MM.1S (cell line): Measurements from ENCODE around the gene KRTAP4-1.

ENCODE experiments used
- EZH2 ChIP-seq: fragments of 300-600 bp; sonication (generic); optimal IDR thresholded peaks from 2 replicates; pipeline ENCODE3; 2017; ENCODE audit warnings: low read depth, mild to moderate bottlenecking, antibody characterized with exemption, low read length, mixed read lengths
- EZH2phosphoT487 ChIP-seq: fragments of 300-600 bp; sonication (generic); IDR thresholded peaks from 2 replicates; pipeline ENCODE4 v1.6.1; 2018; ENCODE audit warnings: antibody characterized with exemption, low read length
- TF ChIP-seq, protein P1 (sequence below): fragments of 300-600 bp; sonication (generic); IDR thresholded peaks from 2 replicates; pipeline ENCODE4 v1.5.1; 2016; ENCODE audit warnings: antibody characterized with exemption, low read length, mixed read lengths

DNA sequence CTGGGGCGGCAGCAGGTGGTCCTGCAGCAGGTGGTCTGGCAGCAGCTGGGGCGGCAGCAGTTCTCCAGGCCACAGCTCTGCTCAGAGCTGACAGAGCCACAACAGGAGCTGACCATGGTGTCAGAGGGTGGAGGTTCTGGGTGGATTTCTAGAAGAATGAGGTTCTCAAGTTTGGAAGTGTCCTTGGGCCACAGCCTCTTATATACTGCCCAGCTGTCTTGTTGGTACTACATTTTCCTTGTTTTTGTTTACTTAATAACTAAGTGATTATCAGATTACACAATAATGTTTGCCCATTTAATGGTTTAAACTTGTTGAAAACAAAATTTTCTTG, 35.1 kb downstream of the KRTAP4-1 start, which contains the start of gene KRTAP4-5:
- TF ChIP-seq EZH2phosphoT487 (no peak), EZH2 (no peak)
- TF ChIP-seq, protein P1, sequence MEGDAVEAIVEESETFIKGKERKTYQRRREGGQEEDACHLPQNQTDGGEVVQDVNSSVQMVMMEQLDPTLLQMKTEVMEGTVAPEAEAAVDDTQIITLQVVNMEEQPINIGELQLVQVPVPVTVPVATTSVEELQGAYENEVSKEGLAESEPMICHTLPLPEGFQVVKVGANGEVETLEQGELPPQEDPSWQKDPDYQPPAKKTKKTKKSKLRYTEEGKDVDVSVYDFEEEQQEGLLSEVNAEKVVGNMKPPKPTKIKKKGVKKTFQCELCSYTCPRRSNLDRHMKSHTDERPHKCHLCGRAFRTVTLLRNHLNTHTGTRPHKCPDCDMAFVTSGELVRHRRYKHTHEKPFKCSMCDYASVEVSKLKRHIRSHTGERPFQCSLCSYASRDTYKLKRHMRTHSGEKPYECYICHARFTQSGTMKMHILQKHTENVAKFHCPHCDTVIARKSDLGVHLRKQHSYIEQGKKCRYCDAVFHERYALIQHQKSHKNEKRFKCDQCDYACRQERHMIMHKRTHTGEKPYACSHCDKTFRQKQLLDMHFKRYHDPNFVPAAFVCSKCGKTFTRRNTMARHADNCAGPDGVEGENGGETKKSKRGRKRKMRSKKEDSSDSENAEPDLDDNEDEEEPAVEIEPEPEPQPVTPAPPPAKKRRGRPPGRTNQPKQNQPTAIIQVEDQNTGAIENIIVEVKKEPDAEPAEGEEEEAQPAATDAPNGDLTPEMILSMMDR, result no peak
